A549 (cell line): ENCODE measurements around the gene GNL2.

ENCODE experiments used
- BHLHE40 ChIP-seq: IDR thresholded peaks from 2 replicates; pipeline ENCODE4 v1.6.1; 2012; ENCODE audit warnings: low read depth, low read length, inconsistent platforms
- CTCF ChIP-seq: fragments of >200 bp; sonication (Bioruptor Twin); formaldehyde crosslinking; IDR thresholded peaks from 3 replicates; pipeline ENCODE4 v1.5.1; 2016
- ELK1 ChIP-seq: fragments of 150-350 bp; IDR thresholded peaks from 2 replicates; pipeline ENCODE4 v1.6.1; 2014; ENCODE audit warnings: low read depth, mild to moderate bottlenecking, low read length
- EP300 ChIP-seq, 2 experiments: fragments of >200 bp; sonication (Bioruptor Twin); formaldehyde crosslinking; IDR thresholded peaks; 2 replicates in 1 of 2; 3 replicates in 1 of 2; pipeline ENCODE4 v1.6.1; 2016 to 2017
- ESRRA ChIP-seq: fragments of 150-350 bp; IDR thresholded peaks from 2 replicates; pipeline ENCODE4 v1.6.1; 2014; ENCODE audit warnings: mild to moderate bottlenecking, low read length, borderline replicate concordance
- HDAC2 ChIP-seq: fragments of 200-600 bp; sonication (generic); IDR thresholded peaks from 2 replicates; pipeline ENCODE4 v1.6.1; 2016
- NR3C1 ChIP-seq: fragments of >200 bp; sonication (Bioruptor Twin); formaldehyde crosslinking; IDR thresholded peaks from 3 replicates; pipeline ENCODE4 v1.6.1; 2017
- POLR2A ChIP-seq: IDR thresholded peaks from 2 replicates; pipeline ENCODE4 v1.6.1; 2012; ENCODE audit warnings: mild to moderate bottlenecking, low read length
- RCOR1 ChIP-seq: fragments of 150-350 bp; IDR thresholded peaks from 2 replicates; pipeline ENCODE4 v1.6.1; 2014; ENCODE audit warnings: antibody characterized with exemption, low read length, low read depth
- REST ChIP-seq: fragments of 200-600 bp; sonication (generic); IDR thresholded peaks from 2 replicates; pipeline ENCODE4 v1.6.1; 2016; ENCODE audit warnings: antibody characterized with exemption, mild to moderate bottlenecking, moderate library complexity
- RNF2 ChIP-seq: fragments of 200-600 bp; sonication (generic); IDR thresholded peaks from 2 replicates; pipeline ENCODE4 v1.6.1; 2016; ENCODE audit warnings: low read depth, mild to moderate bottlenecking, antibody characterized with exemption, moderate library complexity, borderline replicate concordance
- ZC3H11A ChIP-seq: fragments of 450-650 bp; IDR thresholded peaks from 2 replicates; pipeline ENCODE4 v1.6.1; 2014; ENCODE audit warnings: antibody characterized with exemption, mild to moderate bottlenecking
- ZFP36 ChIP-seq: fragments of 450-650 bp; IDR thresholded peaks from 2 replicates; pipeline ENCODE4 v1.6.1; 2014; ENCODE audit warnings: borderline replicate concordance; ENCODE audit not compliant: partially characterized antibody

- TF ChIP-seq ESRRA (no peak), ZC3H11A (no peak), NR3C1 (no peak), CTCF (no peak), RNF2 (no peak), HDAC2 (no peak), BHLHE40 (no peak), REST (no peak), POLR2A (no peak), ELK1 (no peak), ZFP36 (no peak), EP300 (IDR thresholded peaks at IDR 0.05) (no peak), RCOR1 (no peak)
Measured at GRCh38 chr1:37567023-37567422, 28.7 kb downstream of the GNL2 start.
